Stimulated activated naive CD4-positive, alpha-beta T cell treated with Interleukin-2 at 50 U/mL for 16 hours (primary cell): ENCODE results near the gene INPP5A.
"Not testable (repeated sequence)": the region's sequence is repeated elsewhere in the genome, so short reads cannot be mapped to it uniquely, and the experiment has no call there.

Experiments
- DNase-seq: peaks from one replicate; lab custom pipeline; 2025; lab: John Stamatoyannopoulos, UW

Gene INPP5A

DNA sequence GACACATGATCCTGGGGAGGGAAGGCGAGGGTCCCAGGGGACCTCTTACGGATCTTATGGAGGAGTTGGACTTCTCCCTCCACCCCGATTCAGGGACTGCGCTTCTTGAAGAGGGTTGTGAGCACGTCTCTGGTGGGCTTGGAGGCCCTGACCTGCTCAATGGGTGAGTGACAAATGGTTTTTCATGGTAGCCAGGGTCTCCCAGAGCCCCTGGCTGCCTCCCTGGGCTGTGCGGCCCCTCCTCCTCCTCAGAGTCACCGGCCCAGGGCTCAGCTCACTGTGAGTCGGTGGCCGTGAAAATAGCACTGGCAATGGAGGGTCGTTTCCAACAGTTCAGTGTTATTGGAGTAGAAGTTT lies 26.6 kb downstream of the INPP5A start:
- no peak for DNase-seq

DNA sequence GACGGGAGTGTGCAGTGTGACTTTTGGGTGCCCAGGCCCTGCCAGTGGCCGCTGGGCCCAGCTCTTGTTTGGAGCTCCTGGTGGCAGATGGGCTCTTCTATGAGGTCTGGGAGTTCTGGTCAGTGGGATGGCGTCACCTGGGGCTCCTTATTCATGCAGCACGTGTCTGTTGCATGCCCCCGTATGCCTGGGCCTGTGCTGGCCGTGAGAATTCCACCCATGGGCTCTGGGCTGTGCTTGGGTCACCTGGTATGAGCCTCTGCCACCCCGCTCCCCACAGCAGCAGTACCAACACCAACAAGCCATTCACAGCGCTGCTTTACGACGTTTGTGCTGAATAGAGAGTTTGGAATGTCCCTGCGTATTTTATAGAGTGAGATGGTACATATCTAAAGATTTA lies 27.1 kb downstream of the INPP5A start:
- DNase-seq: no peak

GRCh38 chr10:132565516-132566209 lies 28.1 kb downstream of the INPP5A start:
- DNase-seq: no peak

DNA sequence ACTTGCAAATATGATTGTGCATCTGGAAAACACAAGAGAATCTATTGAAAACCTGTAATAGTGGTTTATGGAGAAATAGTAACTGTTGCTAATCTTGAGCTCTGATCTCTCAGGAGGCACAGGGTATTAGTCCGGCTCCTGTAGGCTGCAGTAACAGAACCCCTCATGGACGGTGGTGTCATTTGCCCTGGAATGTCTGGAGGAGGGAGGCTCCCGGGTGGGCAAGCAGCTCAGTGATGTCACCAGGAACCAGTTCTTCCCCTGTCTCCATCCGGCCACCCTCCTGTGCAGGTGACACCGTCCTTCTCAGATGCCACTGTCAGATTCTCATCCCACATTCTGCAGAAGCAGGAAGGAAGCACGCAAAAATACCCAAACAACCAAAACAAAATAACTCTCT lies 29.3 kb downstream of the INPP5A start:
- no peak for DNase-seq

DNA sequence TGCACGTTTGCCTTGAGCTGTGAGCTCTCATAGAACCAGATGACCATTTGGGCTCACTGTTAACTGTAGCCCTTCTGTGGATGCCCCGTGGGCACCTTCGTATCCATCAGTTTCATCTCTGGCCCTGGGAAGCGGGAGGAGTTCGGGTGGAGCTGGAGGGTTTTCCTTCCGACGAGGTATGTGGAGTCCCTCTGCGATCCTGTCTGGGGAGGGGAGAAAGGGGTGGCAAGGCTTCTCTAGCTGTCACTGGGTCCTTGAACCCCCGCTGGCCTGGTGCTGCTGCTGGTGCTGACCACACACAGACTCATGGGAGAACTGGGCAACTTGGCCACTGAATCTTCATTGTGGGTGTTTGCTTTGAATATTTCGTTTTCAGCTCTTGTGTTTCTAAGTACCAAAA lies 32.7 kb downstream of the INPP5A start:
- no peak for DNase-seq

DNA sequence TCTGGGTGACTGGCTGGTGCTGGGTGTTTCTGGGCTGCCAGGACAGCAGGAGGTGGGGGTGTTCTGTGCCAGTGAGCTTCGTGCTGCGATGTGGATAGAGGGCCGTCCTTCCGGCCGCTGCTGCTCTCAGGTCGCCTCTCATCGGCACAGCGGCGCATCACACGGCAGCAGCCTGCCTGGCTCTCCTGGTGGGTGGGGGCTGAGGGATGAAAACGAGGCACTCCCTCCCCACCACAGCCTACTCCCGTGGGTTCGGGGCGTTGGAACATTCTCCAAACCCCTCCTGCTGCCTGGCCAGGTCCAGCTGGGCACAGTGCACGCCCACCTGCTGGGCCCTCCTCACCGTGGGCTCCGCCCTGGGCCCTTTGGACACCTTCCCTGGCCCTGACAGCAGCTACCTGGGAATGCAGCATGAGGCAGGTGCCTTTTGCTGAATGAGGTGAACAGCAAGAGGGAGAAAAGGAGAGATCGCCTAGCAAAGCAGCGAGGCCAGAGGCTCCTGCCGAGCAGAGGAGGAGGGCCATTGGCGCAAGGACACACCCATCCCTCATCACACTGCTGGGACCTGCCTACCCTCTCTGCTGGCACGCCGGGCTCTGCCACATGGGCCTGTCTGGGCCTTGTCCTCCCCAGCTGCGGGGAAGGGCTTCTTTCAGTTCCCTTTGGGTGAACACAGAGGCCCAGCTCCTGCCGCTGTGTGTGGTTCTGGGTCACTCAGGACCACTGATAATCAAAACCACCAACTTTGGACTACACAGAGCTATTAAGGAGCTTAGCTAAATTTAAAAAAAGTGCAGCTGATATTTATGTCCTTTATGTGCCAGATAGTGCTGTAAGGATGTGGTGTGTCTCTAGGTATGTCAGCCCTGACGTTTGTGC lies 33.4 kb downstream of the INPP5A start:
- DNase-seq: no peak

- DNase-seq: peak; percentile 53
These were observed 34.3 kb downstream of the INPP5A start for GRCh38 chr10:132571650-132572544.

GRCh38 chr10:132572545-132572937 lies 35.0 kb downstream of the INPP5A start:
- DNase-seq: no peak

DNA sequence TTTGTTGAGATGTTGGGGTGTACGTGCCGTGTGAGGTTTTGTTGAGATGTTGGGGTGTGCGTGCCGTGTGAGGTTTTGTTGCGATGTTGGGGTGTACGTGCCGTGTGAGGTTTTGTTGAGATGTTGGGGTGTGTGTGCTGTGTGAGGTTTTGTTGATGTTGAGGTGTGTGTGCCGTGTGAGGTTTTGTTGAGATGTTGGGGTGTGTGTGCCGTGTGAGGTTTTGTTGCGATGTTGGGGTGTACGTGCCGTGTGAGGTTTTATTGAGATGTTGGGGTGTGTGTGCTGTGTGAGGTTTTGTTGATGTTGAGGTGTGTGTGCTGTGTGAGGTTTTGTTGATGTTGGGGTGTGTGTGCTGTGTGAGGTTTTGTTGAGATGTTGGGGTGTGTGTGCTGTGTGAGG lies 35.4 kb downstream of the INPP5A start:
- not testable (repeated sequence) for DNase-seq

DNA sequence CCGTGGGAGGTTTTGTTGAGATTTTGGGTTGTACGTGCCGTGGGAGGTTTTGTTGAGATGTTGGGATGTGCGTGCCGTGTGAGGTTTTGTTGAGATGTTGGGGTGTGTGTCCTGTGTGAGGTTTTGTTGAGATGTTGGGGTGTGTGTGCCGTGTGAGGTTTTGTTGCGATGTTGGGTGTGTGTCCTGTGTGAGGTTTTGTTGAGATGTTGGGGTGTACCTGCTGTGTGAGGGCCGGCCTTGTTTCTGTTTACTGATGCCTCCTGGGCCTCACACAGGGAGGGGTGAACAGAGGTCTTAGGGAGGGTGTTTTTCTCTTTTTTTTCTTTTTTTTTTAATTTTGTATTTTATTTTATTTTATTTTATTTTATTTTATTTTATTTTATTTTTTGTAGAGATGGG lies 36.7 kb downstream of the INPP5A start:
- no peak for DNase-seq

DNA sequence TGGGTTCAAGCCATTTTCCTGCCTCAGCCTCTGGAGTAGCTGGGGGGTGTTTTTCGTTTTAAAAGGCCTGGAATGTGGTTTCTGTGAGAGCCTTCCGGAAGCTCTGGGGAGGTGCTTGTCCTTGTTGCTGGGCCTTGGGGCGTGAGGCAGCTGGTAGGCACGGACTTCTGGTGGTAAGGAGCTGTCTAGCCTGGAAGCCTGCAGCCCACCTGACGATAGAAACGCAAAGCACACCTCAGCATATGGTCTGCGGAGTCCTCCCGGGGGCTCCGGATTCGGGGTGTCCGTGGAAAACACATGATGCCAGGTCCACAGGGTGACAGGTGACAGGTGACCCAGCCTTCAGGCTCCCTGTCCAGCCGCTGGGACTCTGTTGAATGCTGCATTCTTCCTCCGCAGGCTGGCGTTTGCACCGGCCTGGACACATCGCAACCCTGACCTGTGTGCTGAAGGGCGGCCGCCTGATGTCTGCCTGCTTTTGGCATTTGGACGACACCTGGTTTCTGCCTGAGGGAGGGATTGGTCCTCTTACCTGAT lies 37.3 kb downstream of the INPP5A start:
- no peak for DNase-seq

DNA sequence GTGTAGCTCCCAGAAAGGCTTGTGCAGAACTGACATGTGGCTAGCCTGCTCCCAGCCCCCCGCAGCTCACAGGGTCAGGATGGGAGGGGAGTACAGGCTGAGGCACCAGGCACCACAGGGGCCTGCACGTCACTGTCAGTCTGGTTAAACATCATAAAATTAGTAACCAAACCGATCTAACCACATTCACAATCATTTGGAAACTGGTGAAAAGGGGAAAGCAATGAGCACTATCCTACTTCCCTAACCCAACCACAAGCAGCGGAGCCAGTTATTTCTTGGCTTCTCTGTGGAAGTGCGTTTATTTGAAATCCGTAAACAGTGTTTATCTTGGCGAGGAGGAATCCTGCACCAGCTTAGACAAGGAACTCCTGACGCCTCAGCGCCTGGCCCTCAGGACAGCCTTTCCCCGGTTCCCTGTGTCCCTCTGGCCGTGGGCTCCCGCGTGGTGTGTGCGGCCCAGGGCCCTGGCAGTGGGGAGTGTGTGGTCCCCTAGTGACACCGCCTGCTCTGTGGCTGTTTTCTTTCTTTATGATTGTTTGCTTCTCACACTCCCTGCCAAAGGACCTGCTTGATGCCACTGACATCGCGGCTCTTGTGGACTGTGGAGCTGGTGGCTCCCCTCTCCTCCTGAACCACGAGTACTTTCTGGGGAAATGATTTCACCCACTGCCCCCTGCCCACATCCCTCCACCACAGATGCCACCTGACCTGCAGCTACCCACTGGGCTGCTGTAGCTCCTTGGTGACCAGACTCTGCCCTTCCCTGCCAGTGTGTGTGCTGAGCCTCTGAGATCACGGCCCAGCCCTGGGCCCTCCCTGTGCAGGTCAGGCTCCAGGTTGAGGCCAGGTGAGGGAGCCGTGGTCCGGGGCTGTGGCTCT lies 38.0 kb downstream of the INPP5A start:
- no peak for DNase-seq

- no peak for DNase-seq
These were observed 39.2 kb downstream of the INPP5A start for GRCh38 chr10:132576671-132577349.

DNA sequence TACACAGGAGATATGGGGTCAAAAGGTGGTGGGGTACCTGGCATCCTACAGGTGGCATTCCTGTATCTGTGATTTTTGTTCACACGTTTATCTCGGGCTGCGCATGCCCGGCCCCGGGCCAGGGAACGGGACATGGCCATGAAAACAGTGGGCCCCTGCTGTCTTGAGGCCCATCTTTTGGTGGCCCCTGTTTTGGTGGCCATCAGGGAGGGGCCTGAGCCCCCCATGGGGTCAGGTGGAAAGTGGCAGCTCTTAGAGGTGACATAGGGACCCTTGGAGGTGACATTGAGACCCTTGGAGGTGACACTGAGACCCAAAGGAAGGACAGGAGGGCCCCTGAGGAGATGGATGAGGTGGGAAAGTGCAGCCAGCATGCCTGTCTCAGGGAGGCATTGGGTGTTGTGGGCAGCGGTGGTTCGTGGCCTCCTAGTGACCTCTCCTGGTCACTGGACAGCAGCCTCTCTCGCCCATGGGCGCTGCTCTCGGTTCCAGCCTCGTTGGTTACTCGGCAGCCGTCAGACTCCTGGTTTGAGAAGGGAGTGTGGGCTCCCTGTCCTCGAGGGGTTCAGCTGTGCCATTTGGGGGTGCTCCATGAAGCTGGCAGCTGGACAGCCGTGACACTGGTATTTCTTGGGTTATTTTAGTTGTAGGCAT lies 39.9 kb downstream of the INPP5A start:
- DNase-seq: no peak

GRCh38 chr10:132578287-132578951 lies 40.8 kb downstream of the INPP5A start:
- DNase-seq: no peak

GRCh38 chr10:132579027-132579859 lies 41.7 kb downstream of the INPP5A start:
- DNase-seq: no peak

DNA sequence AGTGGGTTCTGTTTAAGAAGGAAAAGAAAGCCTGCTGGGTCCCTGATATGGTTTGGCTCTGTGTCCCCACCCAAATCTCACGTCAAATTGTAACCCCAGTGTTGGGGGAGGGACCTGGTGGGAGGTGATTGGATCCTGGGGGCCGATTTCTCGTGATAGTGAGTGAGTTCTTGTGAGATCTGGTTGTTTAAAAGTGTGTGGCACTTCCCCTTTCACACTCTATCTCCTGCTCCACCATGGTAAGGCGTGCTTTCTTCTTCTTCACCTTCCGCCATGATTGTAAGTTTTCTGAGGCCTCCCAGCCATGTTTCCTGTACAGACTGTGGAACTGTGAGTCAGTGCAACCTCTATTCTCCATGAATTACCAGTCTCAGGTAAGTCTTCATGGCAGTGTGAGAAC lies 42.6 kb downstream of the INPP5A start:
- no peak for DNase-seq

DNA sequence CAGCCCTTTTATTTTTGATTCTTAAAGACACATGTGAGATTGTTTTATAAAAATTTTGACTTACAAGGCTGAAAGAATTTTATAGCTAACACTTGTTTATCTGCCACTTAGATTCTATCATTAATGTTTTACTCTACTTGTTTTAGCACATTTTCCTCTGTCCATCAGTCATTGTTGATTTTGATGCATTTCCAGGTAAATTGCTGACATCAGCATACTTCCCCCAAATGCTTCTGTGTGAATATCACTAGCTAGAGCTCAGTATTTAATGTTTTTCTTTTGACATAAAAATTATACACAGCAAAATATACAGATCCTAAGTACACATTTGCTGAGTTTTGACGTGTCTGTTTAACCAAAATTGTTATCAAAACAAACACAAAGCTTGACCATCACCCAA lies 43.0 kb downstream of the INPP5A start:
- DNase-seq: no peak

- no peak for DNase-seq
These were observed 44.5 kb downstream of the INPP5A start for GRCh38 chr10:132582137-132582536.
